A549 (cell line): ENCODE measurements around the gene NXPE3.

ENCODE experiments used
- HDAC2 ChIP-seq: fragments of 200-600 bp; sonication (generic); IDR thresholded peaks from 2 replicates; pipeline ENCODE4 v1.6.1; 2016
- JUN ChIP-seq, 2 experiments: fragments of >200 bp; sonication (Bioruptor Twin); formaldehyde crosslinking; IDR thresholded peaks; 2 replicates in 1 of 2; 3 replicates in 1 of 2; pipeline ENCODE4 v1.6.1; 2016 to 2017
- POLR2A ChIP-seq: IDR thresholded peaks from 2 replicates; pipeline ENCODE4 v1.6.1; 2012; ENCODE audit warnings: mild to moderate bottlenecking, low read length
- RAD21 ChIP-seq, 2 experiments: fragments of >200 bp in 1 of 2; sonication (Bioruptor Twin) in 1 of 2; formaldehyde crosslinking in 1 of 2; IDR thresholded peaks in 1 of 2; conservative IDR thresholded peaks in 1 of 2; 2 replicates in 1 of 2; 3 replicates in 1 of 2; pipeline ENCODE4 v1.6.1; 2012 to 2018; ENCODE audit warnings: inconsistent platforms in 1 of 2
- RCOR1 ChIP-seq: fragments of 150-350 bp; IDR thresholded peaks from 2 replicates; pipeline ENCODE4 v1.6.1; 2014; ENCODE audit warnings: antibody characterized with exemption, low read length, low read depth
- TF ChIP-seq, protein P1 (sequence below): fragments of >200 bp; sonication (Bioruptor Twin); formaldehyde crosslinking; IDR thresholded peaks from 3 replicates; pipeline ENCODE4 v1.5.1; 2016
- TF ChIP-seq, protein P2 (sequence below): fragments of 200-600 bp; sonication (generic); IDR thresholded peaks from 2 replicates; pipeline ENCODE4 v1.6.1; 2016; ENCODE audit warnings: antibody characterized with exemption, mild to moderate bottlenecking, moderate library complexity

DNA sequence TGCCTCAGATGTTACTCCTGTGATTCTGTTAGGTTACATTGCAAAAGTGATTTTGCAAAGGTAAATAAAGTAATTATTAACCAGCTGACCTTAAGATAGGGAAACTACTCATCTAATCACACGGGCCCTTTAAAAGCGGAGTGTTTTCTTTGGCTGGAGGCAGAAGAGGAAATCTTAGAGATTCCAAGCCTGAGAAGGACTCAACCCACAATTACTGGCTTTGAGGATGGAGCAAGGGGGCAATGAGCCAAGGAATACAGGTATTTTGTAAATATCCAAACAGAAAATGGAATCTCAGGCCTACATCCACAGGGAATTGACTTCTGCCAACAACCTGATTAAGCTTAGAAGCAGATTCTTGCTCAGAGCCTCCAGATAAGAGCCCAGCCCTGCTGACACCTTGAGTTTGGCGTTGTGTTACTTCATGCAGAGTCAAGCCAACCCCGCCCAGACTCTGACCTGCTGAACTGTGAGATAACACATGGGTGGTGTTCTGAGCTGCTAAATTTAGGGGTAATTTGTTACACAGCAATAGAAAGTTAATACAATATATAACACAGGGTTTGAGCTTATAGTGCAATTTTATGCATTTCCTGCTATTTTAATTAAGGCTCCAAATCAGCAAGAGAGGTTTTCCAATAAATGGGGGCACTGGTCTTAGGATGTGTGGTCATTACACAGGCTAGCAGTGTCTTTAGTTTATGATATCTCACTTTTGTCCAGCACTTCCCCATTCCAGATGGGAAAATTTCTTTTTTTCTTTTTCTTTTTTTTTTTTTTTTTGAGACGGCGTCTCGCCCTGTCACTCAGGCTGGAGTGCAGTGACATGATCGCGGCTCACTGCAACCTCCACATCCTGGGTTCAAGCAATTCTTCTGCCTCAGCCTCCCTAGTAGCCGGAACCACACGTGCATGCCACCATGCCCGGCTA lies 89.8 kb downstream of the NXPE3 start:
- peak; percentile 61 to 69; a peak in 2 of 5 replicates for TF ChIP-seq JUN (IDR thresholded peaks at IDR 0.05)
- TF ChIP-seq POLR2A: no peak
- TF ChIP-seq, protein P1, sequence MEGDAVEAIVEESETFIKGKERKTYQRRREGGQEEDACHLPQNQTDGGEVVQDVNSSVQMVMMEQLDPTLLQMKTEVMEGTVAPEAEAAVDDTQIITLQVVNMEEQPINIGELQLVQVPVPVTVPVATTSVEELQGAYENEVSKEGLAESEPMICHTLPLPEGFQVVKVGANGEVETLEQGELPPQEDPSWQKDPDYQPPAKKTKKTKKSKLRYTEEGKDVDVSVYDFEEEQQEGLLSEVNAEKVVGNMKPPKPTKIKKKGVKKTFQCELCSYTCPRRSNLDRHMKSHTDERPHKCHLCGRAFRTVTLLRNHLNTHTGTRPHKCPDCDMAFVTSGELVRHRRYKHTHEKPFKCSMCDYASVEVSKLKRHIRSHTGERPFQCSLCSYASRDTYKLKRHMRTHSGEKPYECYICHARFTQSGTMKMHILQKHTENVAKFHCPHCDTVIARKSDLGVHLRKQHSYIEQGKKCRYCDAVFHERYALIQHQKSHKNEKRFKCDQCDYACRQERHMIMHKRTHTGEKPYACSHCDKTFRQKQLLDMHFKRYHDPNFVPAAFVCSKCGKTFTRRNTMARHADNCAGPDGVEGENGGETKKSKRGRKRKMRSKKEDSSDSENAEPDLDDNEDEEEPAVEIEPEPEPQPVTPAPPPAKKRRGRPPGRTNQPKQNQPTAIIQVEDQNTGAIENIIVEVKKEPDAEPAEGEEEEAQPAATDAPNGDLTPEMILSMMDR: no peak
- no peak for TF ChIP-seq HDAC2
- peak in 1 of 2 experiments; percentile 48; a peak in 3 of 5 replicates for TF ChIP-seq RAD21 (conservative IDR thresholded peaks at IDR 0.05 in 1 of 2, IDR thresholded peaks at IDR 0.05 in 1 of 2)
- TF ChIP-seq, protein P2, sequence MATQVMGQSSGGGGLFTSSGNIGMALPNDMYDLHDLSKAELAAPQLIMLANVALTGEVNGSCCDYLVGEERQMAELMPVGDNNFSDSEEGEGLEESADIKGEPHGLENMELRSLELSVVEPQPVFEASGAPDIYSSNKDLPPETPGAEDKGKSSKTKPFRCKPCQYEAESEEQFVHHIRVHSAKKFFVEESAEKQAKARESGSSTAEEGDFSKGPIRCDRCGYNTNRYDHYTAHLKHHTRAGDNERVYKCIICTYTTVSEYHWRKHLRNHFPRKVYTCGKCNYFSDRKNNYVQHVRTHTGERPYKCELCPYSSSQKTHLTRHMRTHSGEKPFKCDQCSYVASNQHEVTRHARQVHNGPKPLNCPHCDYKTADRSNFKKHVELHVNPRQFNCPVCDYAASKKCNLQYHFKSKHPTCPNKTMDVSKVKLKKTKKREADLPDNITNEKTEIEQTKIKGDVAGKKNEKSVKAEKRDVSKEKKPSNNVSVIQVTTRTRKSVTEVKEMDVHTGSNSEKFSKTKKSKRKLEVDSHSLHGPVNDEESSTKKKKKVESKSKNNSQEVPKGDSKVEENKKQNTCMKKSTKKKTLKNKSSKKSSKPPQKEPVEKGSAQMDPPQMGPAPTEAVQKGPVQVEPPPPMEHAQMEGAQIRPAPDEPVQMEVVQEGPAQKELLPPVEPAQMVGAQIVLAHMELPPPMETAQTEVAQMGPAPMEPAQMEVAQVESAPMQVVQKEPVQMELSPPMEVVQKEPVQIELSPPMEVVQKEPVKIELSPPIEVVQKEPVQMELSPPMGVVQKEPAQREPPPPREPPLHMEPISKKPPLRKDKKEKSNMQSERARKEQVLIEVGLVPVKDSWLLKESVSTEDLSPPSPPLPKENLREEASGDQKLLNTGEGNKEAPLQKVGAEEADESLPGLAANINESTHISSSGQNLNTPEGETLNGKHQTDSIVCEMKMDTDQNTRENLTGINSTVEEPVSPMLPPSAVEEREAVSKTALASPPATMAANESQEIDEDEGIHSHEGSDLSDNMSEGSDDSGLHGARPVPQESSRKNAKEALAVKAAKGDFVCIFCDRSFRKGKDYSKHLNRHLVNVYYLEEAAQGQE: no peak
- TF ChIP-seq RCOR1: no peak
